K562 (cell line): Measurements from ENCODE around the gene GALE. TPM values are rescaled to one million over a fixed set of nuclear protein-coding genes. Genes with fewer than 3 reads are reported as not detected.

Source experiments
- ATAC-seq: fragments of 200-7000 bp; cut with Tn5 transposase; 3 replicates; pipeline ENCODE4 v1.9.1; 2020; ENCODE audit warnings: moderate library complexity
- BruUV-seq: library from RNA; stranded (reverse); fragments of 400-500 nt; replicated peaks from 2 replicates; lab custom pipeline; 2021; lab: Mats Ljungman, UMichigan
- CTCF ChIA-PET: fragments of 300-600 bp; formaldehyde crosslinking; extraction: SDS; loops from one replicate; lab custom pipeline; 2021; ENCODE audit warnings: low intra/inter-chr PET ratio; lab: Yijun Ruan, JAX
- POLR2A ChIA-PET: fragments of 300-600, 350-650 bp; sonication (Branson Sonifier 250); formaldehyde crosslinking; extraction: SDS; loops from one replicate; lab custom pipeline; 2021; ENCODE audit warnings: antibody characterized with exemption, inconsistent platforms; lab: Yijun Ruan, JAX
- DNase-seq, 4 experiments: peaks; one replicate each; pipeline versions ENCODE4 v3.0.0 to v3.0.0-alpha.2; 2011 to 2018; ENCODE audit warnings: low spot score in 3 of 4, mixed read lengths in 3 of 4; ENCODE audit errors: extremely low read depth in 1 of 4
- FAIRE-seq: peaks from 2 replicates; lab custom pipeline; 2011; peaks lifted over from hg19 to GRCh38; lab: Jason Lieb, UNC
- H2AFZ ChIP-seq: 2 replicates; pipeline ENCODE4 v1.6.0; 2011; ENCODE audit warnings: low read depth, low read length, control low read depth, inconsistent platforms
- H3K27ac ChIP-seq: fragments of 200-600 bp; 3 replicates; pipeline ENCODE4 v1.8.0; 2011; ENCODE audit warnings: low read depth, mild to moderate bottlenecking, control low read depth, inconsistent platforms, low read length, moderate library complexity, mixed read lengths; ENCODE audit errors: extremely low read depth
- H3K27me3 ChIP-seq, 2 experiments: fragments of 300-600 bp in 1 of 2; 2 replicates in 1 of 2; 3 replicates in 1 of 2; pipeline versions ENCODE4 v1.6.0 to v1.8.0; 2011; ENCODE audit warnings: inconsistent platforms in 2 of 2, low read length in 2 of 2, mild to moderate bottlenecking in 1 of 2, mixed read lengths in 1 of 2, moderate library complexity in 1 of 2; ENCODE audit not compliant: control insufficient read depth in 2 of 2, insufficient read depth in 2 of 2
- H3K36me3 ChIP-seq: fragments of 300-600 bp; 3 replicates; pipeline ENCODE4 v1.8.0; 2011; ENCODE audit warnings: mild to moderate bottlenecking, low read length, inconsistent platforms; ENCODE audit not compliant: control insufficient read depth, insufficient read depth
- H3K4me1 ChIP-seq, 2 experiments: fragments of 200-600 bp in 1 of 2; replicated peaks in 1 of 2; 2 replicates in 1 of 2; 3 replicates in 1 of 2; pipeline versions ENCODE4 v1.5.1 to v1.8.0; 2011; ENCODE audit warnings: inconsistent platforms in 2 of 2, low read length in 2 of 2, mild to moderate bottlenecking in 1 of 2, mixed read lengths in 1 of 2, moderate library complexity in 1 of 2; ENCODE audit not compliant: control insufficient read depth in 2 of 2, insufficient read depth in 2 of 2
- H3K4me2 ChIP-seq: 2 replicates; pipeline ENCODE4 v1.6.1; 2011; ENCODE audit warnings: low read length, control low read depth, inconsistent platforms, mixed read lengths; ENCODE audit not compliant: insufficient read depth
- H3K4me3 ChIP-seq: fragments of 200-600 bp; sonication (generic), shearing (Covaris generic); 2 replicates; pipeline ENCODE4 v1.5.1; 2016; ENCODE audit warnings: control low read depth, inconsistent platforms
- H3K79me2 ChIP-seq: fragments of 200-600 bp; 3 replicates; pipeline ENCODE4 v1.8.0; 2011; ENCODE audit warnings: low read length, inconsistent platforms; ENCODE audit not compliant: control insufficient read depth, insufficient read depth
- H3K9ac ChIP-seq, 2 experiments: 2 replicates each; pipeline versions ENCODE4 v1.6.0 to v1.6.1; 2011; ENCODE audit warnings: low read depth in 2 of 2, low read length in 2 of 2, control low read depth in 1 of 2, inconsistent platforms in 1 of 2, mild to moderate bottlenecking in 1 of 2, mixed read lengths in 1 of 2; ENCODE audit not compliant: insufficient read depth in 1 of 2
- H3K9me1 ChIP-seq: one replicate; pipeline ENCODE4 v1.6.0; 2011; ENCODE audit warnings: inconsistent platforms, mild to moderate bottlenecking, low read length, moderate library complexity; ENCODE audit not compliant: control insufficient read depth, insufficient read depth
- H3K9me3 ChIP-seq: replicated peaks from 2 replicates; pipeline ENCODE4 v1.5.1; 2011; ENCODE audit warnings: low read depth, low read length, inconsistent platforms; ENCODE audit not compliant: control insufficient read depth, insufficient read depth
- H4K20me1 ChIP-seq: replicated peaks from 2 replicates; pipeline ENCODE4 v1.6.1; 2011; ENCODE audit warnings: low read length, inconsistent platforms, mixed read lengths; ENCODE audit not compliant: control insufficient read depth, insufficient read depth
- CEBPB ChIP-seq: fragments of 450-650 bp; IDR thresholded peaks from 2 replicates; pipeline ENCODE4 v1.6.1; 2016; ENCODE audit warnings: missing genetic modification characterization, missing compliant biosample characterization
- CREM ChIP-seq: IDR thresholded peaks from 2 replicates; pipeline ENCODE4 v1.6.1; 2014; ENCODE audit warnings: antibody characterized with exemption, low read depth
- GATA2 ChIP-seq: sonication (generic); formaldehyde crosslinking; IDR thresholded peaks from 2 replicates; pipeline ENCODE4 v1.4.0; 2020; ENCODE audit warnings: mild to moderate bottlenecking, missing genetic modification reagents
- KLF13 ChIP-seq: fragments of 450-650 bp; IDR thresholded peaks from 2 replicates; pipeline ENCODE4 v1.6.1; 2016; ENCODE audit warnings: missing genetic modification characterization, low read depth, mild to moderate bottlenecking, missing compliant biosample characterization, moderate library complexity, borderline replicate concordance
- MYC ChIP-seq, 2 experiments: fragments of 250-450 bp in 1 of 2; sonication (Bioruptor Pico) in 1 of 2; IDR thresholded peaks; 2 replicates each; pipeline versions ENCODE4 v1.5.1 to v1.6.1; 2012 to 2021; ENCODE audit warnings: low read depth in 2 of 2, borderline replicate concordance in 1 of 2, improper control_type of control experiment in 1 of 2, low read length in 1 of 2, mild to moderate bottlenecking in 1 of 2, moderate library complexity in 1 of 2
- SAP30 ChIP-seq: fragments of 200-600 bp; sonication (generic); IDR thresholded peaks from 2 replicates; pipeline ENCODE4 v1.6.1; 2012; ENCODE audit warnings: borderline replicate concordance, low read depth, mild to moderate bottlenecking, moderate library complexity, low read length, control low read depth, inconsistent platforms; ENCODE audit not compliant: insufficient read depth, poor library complexity, severe bottlenecking
- SP1 ChIP-seq: sonication (generic); formaldehyde crosslinking; IDR thresholded peaks from 2 replicates; pipeline ENCODE4 v1.8.1; 2022; ENCODE audit warnings: mild to moderate bottlenecking, missing genetic modification reagents
- U2AF2 ChIP-seq: fragments of 200-400 bp; formaldehyde crosslinking; optimal IDR thresholded peaks from 2 replicates; pipeline ENCODE3; 2017; ENCODE audit warnings: low read depth, mild to moderate bottlenecking, low read length
- ZNF507 ChIP-seq: conservative IDR thresholded peaks from 2 replicates; pipeline ENCODE4 v1.6.1; 2017; ENCODE audit warnings: missing genetic modification characterization, missing compliant biosample characterization
- WGBS: fragments of 100-300 bp; shearing (Covaris generic); methylation state at CpG from one replicate; pipeline ENCODE4 v1.1.6; 2016; ENCODE audit warnings: low coverage, mixed read lengths; ENCODE audit not compliant: insufficient coverage; ENCODE audit errors: missing lambda C conversion rate; 5-methylcytosine and 5-hydroxymethylcytosine counted together
- in situ Hi-C: fragments of 300-500 bp; cut with MboI; formaldehyde crosslinking; loops from 4 replicates; pipeline ENCODE4 v1.15.0; 2018; ENCODE audit warnings: inconsistent platforms, mixed read lengths
- intact Hi-C: fragments of 100-400 bp; cut with micrococcal nuclease; formaldehyde crosslinking; loops from 2 replicates; pipeline ENCODE4 v1.14.2; 2022
- polyA plus RNA-seq, 8 experiments: library from polyadenylated mRNA; depleted of rRNA in 4 of 8; stranded (reverse) in 5 of 8; unstranded in 3 of 8; fragments of >200 nt; fragmentation: Nextera tagmentation in 2 of 8; fragmentation: Illumina TruSeq in 1 of 8; extraction: Ambion mirVana in 2 of 8; extraction: Trizol in 1 of 8; gene quantifications; 2 replicates each; pipeline versions ENCODE4 v1.2.1 to v1.2.3, GENCODE V29; 2011 to 2014; ENCODE audit warnings: inconsistent platforms in 1 of 8, missing spikeins in 1 of 8
- total RNA-seq, 7 experiments: library from RNA; depleted of rRNA in 6 of 7; stranded (reverse); fragments of >200 nt in 6 of 7; fragmentation: Illumina TruSeq in 2 of 7; extraction: Trizol in 2 of 7; gene quantifications; 2 replicates each; pipeline versions ENCODE4 v1.2.1 to v1.2.3, GENCODE V29; 2011 to 2021; ENCODE audit warnings: low replicate concordance in 1 of 7
- TF ChIP-seq, protein P1 (sequence below): fragments of 450-650 bp; IDR thresholded peaks from 2 replicates; pipeline ENCODE4 v1.6.1; 2016; ENCODE audit warnings: borderline replicate concordance
- TF ChIP-seq, protein P2 (sequence below): fragments of 250-450 bp; sonication (Bioruptor Pico); IDR thresholded peaks from 2 replicates; pipeline ENCODE4 v1.8.0; 2021; ENCODE audit warnings: borderline replicate concordance, mild to moderate bottlenecking, moderate library complexity; ENCODE audit not compliant: poor library complexity, severe bottlenecking
- TF ChIP-seq, protein P3 (sequence below): sonication (generic); formaldehyde crosslinking; IDR thresholded peaks from 2 replicates; pipeline ENCODE4 v1.8.0; 2022; ENCODE audit warnings: mild to moderate bottlenecking, missing genetic modification reagents

The GALE gene
- total and polyA plus RNA-seq, 9 of the 15 experiments (the other 6 are each of a cell fraction or from before 2014, with no cell fraction given), result 8.4 to 139 (median 88.3) TPM

DNA sequence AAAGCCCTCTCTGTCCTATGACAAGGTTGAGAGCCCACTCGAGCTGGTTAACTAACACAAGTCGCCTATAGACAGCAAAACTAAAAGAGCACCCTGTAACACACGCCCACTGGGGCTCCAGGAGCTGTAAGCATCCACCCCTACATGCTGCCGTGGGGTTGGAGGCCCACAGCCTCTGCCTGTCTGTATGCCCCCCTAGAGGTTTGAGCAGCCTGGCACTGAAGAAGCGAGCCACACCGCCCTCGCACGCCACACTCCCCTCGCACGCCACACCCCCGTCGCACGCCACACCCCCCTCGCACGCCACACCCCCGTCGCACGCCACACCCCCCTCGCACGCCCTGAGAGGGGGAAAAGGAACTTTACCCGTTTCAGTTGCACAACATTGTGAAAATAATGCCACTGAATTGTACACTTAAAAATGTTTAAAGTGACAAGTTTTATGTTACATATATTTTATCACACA is 37.9 kb upstream of the GALE start:
- 0% methylated on average over 15 of the region's 21 CpGs for WGBS
- POLR2A ChIA-PET, result no interaction called here
- FAIRE-seq (peak; percentile 72), ATAC-seq (peak; percentile 100), DNase-seq (peak; percentile 69 to 86 (median 85))
- Histone ChIP-seq H2AFZ (peak overlapping the region; percentile 90), H3K4me3 (peak overlapping the region; percentile 38), H3K4me1 (peaks cover 5 to 8% of the 10 kb centered on the region in 2 experiments; a peak in 4 of 5 replicates), H3K9me1 (no peaks in the 10 kb centered on the region), H3K27me3 (no peaks in the 10 kb centered on the region), H3K9me3 (no peaks in the 10 kb centered on the region), H4K20me1 (no peaks in the 10 kb centered on the region), H3K79me2 (no peaks in the 10 kb centered on the region), H3K27ac (no peak overlapping the region), H3K36me3 (no peaks in the 10 kb centered on the region), H3K9ac (peak overlapping the region; percentile 32 to 88; a peak in 3 of 4 replicates), H3K4me2 (peak overlapping the region; percentile 85)
- CTCF ChIA-PET, result no interaction called here
- intact Hi-C loops, result no loop called here
- no TSS peak for BruUV-seq
- in situ Hi-C loops, result no loop called here
- TF ChIP-seq SP1 (CRISPR knock-in tag) (peak; percentile 67), KLF13 (tag) (peak; percentile 67; the same call in 1 of the 2 replicates), GATA2 (CRISPR knock-in tag) (no peak), ZNF507 (tag) (no peak), CREM (peak; percentile 68), SAP30 (peak; percentile 55), U2AF2 (no peak), CEBPB (peak; percentile 88), MYC (IDR thresholded peaks at IDR 0.05; ENCODE audit: low read depth, low read length) (0 out of 2 replicates have a peak, but pooled peaks have one; percentile 37), MYC (CRISPR knock-in tag; IDR thresholded peaks at IDR 0.05; ENCODE audit: borderline replicate concordance, low read depth) (no peak)
- TF ChIP-seq, protein P1, sequence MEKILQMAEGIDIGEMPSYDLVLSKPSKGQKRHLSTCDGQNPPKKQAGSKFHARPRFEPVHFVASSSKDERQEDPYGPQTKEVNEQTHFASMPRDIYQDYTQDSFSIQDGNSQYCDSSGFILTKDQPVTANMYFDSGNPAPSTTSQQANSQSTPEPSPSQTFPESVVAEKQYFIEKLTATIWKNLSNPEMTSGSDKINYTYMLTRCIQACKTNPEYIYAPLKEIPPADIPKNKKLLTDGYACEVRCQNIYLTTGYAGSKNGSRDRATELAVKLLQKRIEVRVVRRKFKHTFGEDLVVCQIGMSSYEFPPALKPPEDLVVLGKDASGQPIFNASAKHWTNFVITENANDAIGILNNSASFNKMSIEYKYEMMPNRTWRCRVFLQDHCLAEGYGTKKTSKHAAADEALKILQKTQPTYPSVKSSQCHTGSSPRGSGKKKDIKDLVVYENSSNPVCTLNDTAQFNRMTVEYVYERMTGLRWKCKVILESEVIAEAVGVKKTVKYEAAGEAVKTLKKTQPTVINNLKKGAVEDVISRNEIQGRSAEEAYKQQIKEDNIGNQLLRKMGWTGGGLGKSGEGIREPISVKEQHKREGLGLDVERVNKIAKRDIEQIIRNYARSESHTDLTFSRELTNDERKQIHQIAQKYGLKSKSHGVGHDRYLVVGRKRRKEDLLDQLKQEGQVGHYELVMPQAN, result peak; percentile 63; the same call in 1 of the 2 replicates
- TF ChIP-seq, protein P2, sequence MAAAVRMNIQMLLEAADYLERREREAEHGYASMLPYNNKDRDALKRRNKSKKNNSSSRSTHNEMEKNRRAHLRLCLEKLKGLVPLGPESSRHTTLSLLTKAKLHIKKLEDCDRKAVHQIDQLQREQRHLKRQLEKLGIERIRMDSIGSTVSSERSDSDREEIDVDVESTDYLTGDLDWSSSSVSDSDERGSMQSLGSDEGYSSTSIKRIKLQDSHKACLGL (CRISPR knock-in tag), result no peak
- TF ChIP-seq, protein P3, sequence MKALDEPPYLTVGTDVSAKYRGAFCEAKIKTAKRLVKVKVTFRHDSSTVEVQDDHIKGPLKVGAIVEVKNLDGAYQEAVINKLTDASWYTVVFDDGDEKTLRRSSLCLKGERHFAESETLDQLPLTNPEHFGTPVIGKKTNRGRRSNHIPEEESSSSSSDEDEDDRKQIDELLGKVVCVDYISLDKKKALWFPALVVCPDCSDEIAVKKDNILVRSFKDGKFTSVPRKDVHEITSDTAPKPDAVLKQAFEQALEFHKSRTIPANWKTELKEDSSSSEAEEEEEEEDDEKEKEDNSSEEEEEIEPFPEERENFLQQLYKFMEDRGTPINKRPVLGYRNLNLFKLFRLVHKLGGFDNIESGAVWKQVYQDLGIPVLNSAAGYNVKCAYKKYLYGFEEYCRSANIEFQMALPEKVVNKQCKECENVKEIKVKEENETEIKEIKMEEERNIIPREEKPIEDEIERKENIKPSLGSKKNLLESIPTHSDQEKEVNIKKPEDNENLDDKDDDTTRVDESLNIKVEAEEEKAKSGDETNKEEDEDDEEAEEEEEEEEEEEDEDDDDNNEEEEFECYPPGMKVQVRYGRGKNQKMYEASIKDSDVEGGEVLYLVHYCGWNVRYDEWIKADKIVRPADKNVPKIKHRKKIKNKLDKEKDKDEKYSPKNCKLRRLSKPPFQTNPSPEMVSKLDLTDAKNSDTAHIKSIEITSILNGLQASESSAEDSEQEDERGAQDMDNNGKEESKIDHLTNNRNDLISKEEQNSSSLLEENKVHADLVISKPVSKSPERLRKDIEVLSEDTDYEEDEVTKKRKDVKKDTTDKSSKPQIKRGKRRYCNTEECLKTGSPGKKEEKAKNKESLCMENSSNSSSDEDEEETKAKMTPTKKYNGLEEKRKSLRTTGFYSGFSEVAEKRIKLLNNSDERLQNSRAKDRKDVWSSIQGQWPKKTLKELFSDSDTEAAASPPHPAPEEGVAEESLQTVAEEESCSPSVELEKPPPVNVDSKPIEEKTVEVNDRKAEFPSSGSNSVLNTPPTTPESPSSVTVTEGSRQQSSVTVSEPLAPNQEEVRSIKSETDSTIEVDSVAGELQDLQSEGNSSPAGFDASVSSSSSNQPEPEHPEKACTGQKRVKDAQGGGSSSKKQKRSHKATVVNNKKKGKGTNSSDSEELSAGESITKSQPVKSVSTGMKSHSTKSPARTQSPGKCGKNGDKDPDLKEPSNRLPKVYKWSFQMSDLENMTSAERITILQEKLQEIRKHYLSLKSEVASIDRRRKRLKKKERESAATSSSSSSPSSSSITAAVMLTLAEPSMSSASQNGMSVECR (CRISPR knock-in tag), result peak; percentile 83
